GM12873 (cell line): Measurements from ENCODE around the gene ERP44.

Experiments
- TF ChIP-seq, protein P1 (sequence below): IDR thresholded peaks from 2 replicates; pipeline ENCODE4 v1.5.1; 2012; ENCODE audit warnings: low read depth, mild to moderate bottlenecking, moderate library complexity, low read length, control low read depth; ENCODE audit not compliant: insufficient read depth; ENCODE audit errors: missing control alignments

ERP44 gene

DNA sequence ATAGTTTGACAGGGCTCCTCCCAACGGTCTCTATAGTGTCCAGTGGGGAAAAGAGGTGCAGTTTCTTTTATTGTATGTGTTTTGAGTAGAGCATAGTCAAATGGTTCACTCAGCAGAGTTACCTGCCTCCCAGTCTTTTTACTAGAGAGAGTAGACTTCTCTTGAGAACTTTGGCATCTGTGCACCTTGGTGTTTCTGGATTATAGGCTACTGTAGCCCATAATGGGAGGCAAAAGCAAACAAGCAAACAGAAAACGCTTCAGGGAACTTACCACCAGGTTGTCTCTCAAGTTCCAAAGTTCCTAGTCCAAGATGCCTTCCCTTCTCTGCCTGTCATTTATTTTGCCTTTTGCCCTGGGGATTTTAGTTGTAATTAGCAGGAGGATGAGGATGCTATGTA is 26.4 kb upstream of the ERP44 start:
- TF ChIP-seq, protein P1, sequence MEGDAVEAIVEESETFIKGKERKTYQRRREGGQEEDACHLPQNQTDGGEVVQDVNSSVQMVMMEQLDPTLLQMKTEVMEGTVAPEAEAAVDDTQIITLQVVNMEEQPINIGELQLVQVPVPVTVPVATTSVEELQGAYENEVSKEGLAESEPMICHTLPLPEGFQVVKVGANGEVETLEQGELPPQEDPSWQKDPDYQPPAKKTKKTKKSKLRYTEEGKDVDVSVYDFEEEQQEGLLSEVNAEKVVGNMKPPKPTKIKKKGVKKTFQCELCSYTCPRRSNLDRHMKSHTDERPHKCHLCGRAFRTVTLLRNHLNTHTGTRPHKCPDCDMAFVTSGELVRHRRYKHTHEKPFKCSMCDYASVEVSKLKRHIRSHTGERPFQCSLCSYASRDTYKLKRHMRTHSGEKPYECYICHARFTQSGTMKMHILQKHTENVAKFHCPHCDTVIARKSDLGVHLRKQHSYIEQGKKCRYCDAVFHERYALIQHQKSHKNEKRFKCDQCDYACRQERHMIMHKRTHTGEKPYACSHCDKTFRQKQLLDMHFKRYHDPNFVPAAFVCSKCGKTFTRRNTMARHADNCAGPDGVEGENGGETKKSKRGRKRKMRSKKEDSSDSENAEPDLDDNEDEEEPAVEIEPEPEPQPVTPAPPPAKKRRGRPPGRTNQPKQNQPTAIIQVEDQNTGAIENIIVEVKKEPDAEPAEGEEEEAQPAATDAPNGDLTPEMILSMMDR, result no peak

DNA sequence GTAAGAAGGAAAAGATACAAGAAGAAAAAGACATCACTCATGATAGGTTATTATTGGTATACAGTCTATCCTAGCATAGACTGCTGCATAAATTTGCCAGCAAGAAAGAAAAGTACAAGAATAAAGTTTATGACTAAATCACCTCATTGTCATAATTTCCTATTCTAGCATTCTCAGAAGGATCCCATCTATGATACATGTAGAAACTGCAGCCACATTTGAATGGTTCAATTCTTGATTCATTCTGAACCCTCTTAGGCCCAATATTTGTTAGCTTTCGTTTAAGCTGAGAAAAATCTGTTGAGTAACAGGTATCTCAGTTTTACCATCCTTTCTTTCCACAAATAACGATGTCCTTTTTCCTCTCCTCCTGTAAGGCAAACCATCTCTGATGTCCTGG is 21.5 kb upstream of the ERP44 start:
- TF ChIP-seq, protein P1, result no peak

DNA sequence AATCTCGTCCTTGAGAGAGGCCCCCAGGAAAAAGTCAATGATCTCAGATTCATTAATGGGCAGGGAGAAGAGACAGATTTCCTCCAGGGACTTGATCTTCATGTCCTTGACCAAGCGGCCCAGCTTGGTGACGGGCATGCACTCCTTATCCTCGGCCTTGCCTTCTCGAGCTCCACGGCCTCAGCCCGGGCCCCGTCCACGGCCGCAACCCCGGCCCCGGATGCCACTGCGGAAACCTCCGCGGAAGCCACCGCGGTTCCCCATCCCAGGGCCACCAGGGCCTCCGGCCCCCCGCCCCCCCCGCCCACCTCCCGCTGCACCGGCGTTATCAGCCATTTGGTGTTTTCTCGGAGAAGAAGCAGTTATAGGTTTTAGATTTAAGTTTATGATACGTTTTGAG is 18.5 kb upstream of the ERP44 start:
- TF ChIP-seq, protein P1, result no peak

DNA sequence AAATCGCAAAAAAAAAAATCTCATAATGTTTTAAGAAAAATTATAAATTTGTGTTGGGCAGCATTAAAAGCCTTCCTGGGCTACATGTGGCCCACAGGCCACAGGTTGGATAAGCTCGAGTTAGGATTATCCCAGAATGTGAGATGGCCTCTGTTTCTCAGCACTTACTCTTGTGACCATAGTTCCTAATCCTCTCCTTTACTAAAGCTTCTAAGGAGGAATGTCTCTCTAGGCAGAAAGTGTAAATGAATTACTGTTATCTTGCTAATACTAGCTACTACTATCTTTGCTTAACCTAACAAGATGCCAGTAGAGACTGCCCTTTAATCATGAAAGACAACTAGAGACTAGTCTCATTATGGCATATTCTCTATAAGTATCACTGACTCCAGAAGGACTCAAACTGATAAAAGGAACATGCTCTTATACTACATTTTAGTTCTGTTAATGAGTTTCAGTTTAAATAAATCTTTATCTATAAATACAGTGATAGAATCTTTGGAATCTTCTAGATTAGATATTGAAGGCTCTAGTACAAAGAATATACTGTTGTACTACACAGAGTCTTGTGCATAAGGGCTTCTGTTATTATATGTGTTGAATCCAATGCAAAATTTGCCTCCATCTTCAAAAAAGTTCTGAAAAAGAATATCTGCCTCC is 14.0 kb upstream of the ERP44 start:
- TF ChIP-seq, protein P1, result no peak

DNA sequence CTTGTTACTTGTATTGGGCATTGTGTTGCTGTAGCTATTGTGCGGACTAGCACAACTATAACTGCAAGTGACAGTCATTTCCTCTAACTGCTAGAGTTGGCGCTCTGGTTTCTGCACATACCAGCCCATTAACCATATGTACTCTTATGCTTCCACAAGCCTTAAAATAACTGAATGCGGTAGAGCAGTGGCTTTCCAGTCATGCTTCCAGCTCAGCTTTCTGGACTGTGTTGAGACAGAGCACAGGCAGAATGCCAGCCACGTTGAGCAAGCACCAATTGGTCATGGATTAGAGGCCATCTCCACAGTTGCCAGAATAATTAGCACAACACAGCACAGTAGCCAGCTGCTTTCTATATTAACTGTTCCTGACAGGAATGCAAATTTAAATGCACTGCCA is 12.4 kb upstream of the ERP44 start:
- TF ChIP-seq, protein P1, result no peak

GRCh38 chr9:100108559-100108958 is 9.8 kb upstream of the ERP44 start:
- TF ChIP-seq, protein P1, result no peak

- TF ChIP-seq, protein P1, result no peak
These were observed 7.8 kb upstream of the ERP44 start for GRCh38 chr9:100106616-100107015.

GRCh38 chr9:100105861-100106260 is 7.1 kb upstream of the ERP44 start:
- TF ChIP-seq, protein P1, result no peak
